ENCODE measurements around the gene OGA.
"Not testable (repeated sequence)": the region's sequence is repeated elsewhere in the genome, so short reads cannot be mapped to it uniquely, and the experiment has no call there.

OGA gene

DNA sequence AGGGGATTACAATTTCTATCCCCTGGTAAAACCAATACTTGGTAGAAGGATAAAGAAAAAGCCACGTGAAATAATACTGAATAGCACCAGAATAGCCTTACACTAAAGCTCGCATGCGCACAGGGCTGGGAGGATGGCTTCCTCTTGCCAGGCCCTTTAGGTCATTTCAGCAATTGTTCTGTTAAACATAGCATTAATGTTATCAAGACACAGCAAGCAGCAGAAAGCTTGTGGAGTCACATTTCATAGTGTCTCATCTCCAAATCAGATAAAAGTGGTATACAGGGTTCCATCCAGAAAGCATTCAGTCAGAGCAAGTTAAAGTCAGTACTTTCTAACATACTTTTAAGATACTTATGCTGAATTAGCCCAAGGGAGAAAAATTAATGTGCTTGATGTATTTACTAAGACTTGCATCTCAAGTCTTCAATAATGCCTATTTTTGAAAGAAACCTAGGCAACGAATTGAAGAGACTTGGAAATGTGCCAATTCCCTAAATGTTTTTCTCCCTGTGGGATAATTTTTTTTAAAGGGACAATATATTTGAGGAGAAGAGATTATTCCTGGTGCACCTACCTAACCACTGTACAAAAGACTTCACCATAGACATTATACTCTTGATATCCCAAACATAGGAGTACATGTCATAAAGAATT, 20.7 kb downstream of the OGA start:
- DNase-seq (ENCODE audit: low read depth), result no peak

DNA sequence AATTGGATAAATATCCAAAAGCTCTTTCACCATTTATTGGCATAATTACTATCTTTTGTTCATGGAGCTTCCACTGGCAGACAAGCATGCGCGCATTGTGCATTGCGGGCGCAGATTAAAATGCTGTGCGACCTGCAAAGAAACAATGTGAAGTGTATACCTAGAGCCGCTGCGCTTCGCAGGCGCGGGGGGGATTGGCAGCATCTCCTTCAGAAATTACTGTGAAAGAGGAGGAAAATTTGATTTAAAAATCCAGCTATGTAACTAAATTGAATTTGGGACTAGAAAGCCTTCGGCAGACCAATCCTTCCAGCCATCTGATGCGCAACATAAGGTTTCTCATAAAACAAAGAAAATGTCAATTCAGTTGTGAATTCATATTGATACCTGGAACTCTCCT, 24.7 kb downstream of the OGA start:
- DNase-seq (ENCODE audit: low read depth), result no peak

DNA sequence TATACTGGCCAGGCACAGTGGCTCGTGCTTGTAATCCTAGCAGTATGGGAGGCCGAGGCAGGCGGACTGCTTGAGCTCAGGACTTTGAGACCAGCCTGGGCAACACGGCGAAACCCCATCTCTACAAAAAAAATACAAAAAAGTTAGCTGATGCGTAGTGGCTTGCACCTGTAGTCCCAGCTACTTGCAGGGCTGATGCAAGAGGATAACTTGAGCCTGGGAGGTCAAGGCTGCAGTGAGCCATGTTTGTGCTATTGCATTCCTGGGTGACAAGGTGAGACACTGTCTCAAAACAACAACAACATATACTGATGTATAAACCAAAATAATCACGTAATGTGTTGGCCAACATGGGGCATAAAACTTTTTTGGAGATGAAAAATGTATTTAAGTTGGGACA, 28.6 kb downstream of the OGA start:
- no peak for DNase-seq (ENCODE audit: low read depth)

DNA sequence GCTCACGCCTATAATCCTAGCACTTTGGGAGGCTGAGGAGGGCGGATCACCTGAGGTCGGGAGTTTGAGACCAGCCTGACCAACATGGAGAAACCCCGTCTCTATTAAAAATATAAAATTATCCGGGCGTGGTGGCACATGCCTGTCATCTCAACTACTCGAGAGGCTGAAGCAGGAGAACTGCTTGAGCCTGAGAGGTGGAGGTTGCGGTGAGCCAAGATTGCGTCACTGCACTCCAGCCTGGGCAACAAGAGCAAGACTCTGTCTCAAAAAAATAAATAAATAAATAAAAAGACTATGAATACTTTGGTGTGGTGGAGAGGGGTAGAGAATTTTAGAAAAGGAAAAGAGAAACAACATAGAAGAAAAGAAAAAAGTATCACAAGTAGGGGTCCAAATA, 29.0 kb downstream of the OGA start:
- not testable (repeated sequence) for DNase-seq (ENCODE audit: low read depth)

DNA sequence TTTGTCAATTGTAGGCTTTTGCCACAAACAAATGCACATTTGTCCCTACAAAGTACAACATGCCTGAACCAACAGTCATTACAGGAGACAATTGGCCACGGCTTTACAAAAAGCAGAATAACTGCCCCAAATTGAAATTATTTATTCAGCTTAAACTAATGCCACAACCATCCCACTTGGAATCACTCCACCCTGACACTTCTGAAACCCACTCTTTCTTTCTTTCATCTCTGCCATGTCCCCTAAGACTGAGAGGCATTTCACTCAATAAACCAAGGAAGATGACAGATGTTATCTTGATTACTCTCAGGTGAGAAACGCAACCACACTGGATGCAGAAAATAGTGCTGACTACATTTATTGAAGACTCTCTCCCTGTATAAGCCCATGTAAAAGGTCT, 32.4 kb downstream of the OGA start:
- no peak for DNase-seq (ENCODE audit: low read depth)

DNA sequence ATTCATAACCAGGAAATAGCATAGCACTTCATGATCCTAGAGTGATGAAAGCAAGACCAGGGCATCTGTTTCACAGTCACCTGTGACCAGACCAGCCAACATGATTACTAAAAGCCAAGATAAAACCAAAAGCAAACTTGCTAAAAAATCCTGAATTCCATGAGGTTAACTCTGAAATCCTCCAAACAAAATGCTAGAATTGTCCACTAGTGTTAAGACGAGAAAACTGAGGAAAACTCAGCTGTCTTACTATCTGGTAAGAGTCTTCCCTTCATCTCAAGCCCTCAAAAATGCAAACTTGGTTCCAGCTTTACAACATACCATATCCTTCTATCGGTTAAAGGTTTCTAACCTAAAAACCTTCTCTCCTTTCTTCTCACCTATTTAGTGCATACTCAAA, 33.7 kb downstream of the OGA start:
- no peak for DNase-seq (ENCODE audit: low read depth)

DNA sequence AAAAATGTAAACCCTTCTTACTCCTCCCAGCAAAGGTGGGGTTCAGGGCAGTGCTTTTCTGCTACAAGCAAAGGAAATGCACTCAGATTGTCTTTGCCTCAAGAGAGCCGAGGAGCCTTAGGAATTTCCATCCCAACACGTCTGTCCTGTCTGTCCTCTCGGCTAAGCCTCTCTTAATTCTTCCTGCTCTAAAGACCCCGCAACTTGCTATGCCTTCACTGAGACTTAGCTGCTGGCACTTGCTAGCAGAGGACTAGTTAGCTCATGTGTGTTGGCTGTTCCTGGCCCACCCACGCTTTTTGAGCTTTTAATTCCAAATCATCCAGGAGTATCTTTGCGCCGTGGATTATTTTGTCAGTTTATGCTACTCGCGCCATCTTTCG, 34.5 kb downstream of the OGA start:
- DNase-seq (ENCODE audit: low read depth), result no peak

DNA sequence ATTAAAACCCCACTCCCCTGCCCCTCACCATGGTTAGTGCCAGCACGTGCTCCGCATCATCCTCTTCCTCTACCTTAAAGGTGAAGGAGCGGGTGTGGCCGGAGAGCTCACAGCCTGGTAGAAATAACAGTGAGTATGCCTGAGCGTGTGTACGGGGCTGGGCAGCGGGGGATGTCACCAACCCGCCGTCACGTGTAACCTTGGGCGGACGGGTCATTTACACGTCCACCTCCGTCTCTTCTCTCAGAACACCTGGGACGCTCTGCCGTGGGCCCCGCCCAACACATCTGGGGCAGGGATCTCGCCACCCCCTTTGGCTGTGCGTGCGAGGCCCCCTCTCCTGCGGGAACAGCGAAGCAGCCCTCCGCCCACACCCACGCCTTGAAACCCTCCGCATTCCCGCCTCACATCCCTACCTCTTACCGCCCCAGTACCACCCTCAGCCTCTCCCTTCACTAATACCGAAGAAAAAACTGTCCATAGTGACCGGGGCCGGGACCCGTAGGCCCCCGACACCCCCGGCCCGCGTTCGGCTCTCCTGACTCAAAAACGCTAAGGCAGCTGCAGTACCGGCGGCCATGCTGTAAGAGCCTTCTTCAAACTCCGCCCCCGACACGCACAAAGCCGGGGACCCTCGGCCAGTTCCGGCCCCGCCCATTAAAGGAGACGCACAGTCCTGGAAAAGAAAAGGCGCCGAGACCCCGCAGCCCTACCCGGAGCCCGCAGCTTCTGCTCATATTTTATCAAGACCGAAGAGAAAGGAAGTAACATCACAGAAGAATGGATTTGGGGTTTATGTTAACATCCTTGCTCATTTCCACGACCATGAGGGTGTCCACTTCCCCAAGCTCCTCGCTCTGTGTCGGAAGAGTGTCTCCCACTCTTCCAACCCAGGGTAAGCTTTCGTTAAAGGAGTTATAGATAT, 35.2 kb downstream of the OGA start, which contains the start of gene NPM3:
TSS of gene NPM3 (minus strand) at position 636 of the 925 bp plus-strand sequence. CDS start at position 580, 56 bp downstream.
- peak; percentile 61 for DNase-seq (ENCODE audit: low read depth)

DNA sequence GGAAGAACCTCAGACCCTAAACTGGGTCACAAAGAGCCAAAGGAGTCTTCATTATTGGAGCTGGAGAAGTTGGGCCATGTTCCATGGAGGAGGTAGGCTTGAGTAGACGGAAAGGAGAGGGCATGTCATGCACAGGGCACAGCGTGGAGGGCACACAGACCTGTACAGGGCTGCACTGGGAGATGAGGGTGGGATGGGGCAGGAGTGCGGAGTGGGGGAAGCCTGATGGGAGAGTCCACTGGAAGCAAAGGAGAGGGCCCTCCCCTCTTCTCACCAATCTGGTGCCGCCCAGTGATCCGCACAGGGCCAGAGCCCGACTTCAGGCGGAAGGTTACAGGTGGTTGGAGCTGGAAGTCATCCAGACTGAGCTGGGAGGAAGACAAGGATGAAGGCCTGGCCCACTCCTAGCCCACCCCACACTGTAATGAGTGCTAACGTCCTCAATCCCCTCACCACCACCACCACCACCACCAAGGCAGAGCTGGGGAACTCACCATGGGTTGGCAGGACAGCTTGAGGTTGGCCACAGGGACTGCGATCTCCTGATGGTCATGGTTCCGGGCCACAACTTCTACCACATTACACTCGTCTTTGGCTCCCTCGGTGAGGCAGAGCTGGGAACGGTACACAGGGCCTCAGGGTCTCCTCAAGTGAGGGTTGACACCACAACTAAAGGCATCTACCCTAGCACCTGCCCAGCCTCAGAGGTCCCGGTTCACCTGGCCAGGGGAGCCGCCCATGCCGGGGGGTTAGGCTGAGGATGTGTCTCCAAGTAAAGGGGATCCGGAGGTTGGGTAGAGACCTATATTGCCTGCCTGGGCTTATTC, 36.0 kb downstream of the OGA start:
- no peak for DNase-seq (ENCODE audit: low read depth)

DNA sequence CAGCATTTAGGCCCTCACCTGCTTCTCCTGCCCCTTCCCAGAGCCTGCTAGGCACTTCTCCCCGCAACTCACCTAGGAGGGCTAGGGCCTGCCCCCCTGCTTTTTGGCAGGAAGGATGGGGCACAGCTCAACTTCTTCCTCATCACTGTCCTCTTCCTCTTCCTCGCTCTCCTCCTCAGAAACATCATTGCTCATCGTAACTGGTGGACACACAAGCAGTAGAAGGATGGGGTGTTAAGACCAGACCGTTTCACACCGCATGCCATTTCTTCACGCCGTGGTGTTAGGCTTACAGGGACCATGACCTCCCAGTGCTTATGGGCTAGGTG, 36.6 kb downstream of the OGA start:
- no peak for DNase-seq (ENCODE audit: low read depth)

DNA sequence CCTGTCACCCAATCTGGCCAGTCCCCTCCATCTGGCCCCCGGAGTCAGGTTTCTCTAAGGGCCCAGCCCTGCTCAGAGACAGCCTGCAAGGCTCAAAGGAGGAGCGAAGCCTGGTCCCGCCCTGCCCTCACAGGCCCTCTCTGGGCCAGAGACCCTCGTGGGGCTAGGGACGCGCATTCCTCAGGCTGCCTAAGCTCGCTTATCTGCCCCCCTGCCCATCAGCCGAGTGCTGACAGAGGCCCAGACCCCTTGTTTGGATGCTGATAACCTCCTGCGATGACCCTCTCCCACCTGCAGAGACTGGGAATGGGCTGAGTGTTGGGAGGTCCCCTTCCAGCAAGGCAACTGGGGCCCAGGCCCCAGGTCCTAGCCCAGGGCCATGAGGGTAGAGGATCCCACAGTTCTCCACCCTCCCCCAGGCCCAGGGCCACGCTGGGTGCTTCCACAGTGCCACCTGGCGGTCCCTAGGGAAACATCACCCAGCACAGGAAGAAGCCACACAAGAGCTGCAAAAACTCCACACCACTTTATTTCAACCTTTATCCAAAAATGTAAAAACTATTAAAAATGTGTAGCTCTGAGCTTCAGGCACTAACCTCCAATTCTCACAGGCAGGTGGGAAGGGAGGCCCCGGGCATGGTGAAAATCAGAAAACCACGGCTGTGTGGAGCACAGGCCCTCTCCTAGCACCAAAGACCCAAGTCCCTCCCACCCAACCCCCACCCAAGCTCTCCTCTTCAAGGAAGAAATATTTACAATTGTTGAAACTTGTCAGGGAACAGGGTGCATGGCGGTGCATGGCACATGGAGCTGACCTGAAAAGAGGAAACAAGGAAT, 37.2 kb downstream of the OGA start:
- peak; percentile 47 for DNase-seq (ENCODE audit: low read depth)

DNA sequence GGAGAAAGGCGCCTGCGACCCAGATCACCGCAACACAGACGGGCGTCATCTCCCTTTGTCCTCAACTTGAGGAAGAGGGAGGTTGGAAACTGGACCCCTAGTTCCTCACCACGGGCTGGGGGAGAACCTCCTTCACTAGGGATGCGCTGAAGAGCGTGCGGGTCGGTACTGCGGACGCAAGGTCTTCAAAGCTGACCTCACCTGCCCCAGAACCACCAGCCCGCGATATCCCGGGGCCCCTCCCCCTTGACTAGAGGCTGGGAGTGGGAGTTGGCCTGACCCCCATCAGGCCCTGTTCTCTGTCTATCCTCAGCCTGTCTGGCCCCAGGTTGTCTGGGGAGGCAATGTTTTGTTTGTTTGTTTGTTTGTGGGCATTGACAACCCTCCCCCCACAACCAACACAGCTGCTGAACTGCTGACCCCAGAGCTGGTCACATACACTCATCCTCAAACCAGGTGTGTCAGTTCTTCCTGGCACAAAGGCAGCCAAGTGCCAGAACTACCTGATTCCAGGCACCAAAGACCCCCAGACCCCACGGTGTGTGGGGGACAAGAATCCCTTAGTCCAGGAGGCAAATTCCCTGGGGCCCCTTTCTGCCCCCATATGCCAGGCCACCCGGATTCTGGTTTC, 37.9 kb downstream of the OGA start:
- no peak for DNase-seq (ENCODE audit: low read depth)

DNA sequence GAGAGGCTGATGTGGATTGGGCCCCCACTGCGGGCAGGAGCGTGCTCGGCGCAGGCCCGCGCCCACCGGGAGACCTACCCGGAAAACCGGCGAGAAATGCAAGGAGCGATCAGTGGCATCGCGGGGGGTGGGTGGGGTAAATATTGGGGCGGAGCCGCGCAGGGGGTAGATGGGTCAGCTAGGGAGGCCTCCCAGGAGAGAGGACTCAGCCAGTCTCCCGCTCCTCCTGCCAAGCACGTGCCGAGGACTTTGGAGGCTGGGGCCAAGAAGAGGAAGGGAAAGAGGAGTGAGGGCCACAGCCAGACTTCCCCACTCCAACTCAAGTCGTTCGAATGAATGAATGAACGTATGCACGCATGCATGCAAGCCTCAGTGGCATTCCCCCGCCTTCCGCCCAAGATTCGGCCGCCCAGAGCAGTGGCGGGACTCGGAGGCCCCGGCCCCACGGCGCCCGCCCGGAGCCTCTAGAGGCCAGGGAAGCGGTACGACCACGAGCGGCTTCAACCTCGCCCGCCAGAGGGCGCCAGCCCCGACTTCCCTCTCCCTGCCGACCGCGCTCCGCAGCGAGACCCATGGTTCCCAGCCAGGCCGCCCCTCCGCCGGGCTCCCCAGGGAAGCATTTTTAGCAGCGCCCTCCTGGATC, 38.6 kb downstream of the OGA start:
- peak; percentile 78 for DNase-seq (ENCODE audit: low read depth)

DNA sequence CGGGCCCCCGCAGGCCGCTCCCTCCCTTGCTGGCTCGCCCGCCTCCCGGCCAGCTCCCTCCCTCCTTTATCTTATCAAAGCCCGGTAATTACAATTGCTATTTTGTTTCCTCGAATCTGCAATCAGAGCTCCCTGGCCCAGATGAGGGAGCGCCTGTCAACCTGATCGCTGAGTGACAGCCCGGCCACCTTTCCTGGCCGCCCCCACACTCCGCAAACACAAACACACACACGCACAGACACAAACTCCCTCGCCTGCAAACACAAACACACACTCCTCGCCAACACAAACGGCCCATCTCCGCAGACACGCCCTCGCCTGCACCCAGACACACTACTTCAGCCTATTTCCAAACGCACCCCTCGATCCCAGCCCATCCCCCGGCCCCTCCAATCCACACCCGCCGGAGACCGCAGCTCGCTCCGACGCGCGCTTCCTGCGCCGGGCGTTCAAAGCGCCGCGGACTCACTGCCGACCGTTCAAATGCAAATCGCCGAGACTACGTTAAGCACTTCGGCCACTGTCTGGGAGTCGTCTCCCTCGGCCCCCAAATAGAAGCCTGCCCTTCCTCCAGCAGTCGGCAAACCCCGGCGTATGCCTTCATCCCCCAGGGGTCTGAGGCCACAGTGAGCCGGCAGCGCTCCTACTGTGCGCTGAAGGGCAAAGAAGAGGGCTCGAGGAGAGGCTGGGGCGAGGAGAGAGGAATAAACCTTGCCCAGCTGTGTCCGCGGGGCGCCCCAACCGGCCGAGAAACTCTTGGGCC, 39.3 kb downstream of the OGA start:
- DNase-seq (ENCODE audit: low read depth), result no peak

DNA sequence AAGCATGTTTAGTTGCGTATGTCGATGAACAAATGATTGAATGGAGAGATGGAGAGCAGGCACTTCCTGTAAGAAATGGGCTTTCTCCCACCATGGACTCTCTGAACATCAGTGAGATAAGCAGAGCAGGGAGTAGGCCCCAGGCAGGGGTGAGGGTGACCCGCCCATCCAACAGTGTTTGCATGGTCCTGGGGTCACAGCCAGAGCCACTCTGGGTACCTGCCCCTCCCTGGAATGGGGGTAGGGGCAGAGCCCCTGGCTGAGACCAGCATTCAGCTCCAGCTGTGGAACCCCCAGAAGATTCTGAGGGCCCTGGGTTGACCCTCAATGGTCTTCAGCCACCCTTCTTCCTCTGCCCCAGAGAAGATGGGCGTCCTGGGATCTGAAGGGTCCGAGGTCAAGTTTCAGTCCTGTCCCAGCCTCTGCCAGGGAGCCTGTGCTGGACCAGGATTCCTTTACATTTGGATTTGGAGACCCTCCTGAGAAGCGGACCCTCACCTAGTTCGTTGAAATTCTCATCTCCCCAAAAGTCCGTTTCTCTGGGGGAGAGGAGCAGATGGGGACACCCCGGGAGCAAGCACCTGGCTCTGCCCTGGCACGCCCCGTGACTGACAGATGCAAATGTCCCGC, 40.0 kb downstream of the OGA start:
- DNase-seq (ENCODE audit: low read depth), result no peak

DNA sequence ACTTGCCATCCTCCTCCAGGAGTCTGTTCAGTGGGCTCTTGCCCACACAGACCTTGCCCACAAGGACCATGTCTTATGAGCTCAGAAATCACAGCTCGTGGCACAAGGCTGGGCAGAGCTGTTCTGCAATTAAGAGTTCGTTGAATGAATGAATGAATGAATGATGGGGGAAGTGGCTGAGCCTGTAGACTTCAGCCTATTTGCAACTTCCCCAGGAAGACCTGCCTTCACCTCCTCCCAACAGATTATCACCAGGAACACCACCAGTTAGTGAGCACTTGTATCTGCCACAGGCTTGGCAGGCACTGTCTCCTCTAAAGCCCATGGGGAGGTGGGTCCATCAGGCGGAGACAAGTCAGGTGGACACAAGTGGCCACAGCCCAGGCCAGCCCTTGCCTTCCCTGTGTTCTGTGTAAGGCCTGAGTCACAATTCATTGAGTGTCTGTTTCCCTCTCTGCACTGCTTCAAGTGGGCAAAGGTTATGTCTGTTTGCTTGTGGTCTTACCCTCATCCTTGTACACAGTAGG, 40.6 kb downstream of the OGA start:
- no peak for DNase-seq (ENCODE audit: low read depth)

DNA sequence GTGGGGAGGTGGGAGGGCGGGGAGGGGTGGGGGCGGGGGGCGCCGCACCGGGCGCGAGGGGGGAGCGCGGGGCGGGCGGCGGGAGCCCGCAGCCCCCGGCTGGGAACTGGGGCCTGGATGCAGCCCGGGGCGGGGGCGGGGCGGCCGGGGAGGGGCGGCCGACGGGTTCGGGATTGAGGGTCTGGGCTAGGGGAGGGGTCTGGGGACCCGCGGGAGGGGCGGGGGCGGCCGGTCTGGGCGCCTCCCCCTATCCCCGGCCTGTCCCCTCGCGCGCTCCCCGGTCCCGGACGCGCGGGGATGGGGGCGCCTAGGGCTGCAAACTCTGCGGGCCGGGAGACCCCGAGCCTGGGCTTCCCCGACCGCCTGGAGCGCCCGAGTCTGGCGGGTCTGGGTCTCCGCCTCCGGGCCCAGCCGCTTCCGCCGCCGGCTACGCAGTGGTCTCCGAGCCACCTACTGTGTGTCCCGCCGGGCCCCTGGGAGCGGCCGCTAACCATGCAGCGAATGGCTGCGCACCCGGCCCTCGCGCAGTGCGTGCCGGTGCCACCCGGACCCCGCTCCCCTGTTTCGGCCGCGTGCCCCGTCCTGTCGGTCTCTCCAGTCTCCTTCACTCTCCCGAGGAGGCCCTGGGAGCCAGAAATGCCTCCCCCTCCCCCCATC, 42.0 kb downstream of the OGA start:
- DNase-seq (ENCODE audit: low read depth), result no peak

DNA sequence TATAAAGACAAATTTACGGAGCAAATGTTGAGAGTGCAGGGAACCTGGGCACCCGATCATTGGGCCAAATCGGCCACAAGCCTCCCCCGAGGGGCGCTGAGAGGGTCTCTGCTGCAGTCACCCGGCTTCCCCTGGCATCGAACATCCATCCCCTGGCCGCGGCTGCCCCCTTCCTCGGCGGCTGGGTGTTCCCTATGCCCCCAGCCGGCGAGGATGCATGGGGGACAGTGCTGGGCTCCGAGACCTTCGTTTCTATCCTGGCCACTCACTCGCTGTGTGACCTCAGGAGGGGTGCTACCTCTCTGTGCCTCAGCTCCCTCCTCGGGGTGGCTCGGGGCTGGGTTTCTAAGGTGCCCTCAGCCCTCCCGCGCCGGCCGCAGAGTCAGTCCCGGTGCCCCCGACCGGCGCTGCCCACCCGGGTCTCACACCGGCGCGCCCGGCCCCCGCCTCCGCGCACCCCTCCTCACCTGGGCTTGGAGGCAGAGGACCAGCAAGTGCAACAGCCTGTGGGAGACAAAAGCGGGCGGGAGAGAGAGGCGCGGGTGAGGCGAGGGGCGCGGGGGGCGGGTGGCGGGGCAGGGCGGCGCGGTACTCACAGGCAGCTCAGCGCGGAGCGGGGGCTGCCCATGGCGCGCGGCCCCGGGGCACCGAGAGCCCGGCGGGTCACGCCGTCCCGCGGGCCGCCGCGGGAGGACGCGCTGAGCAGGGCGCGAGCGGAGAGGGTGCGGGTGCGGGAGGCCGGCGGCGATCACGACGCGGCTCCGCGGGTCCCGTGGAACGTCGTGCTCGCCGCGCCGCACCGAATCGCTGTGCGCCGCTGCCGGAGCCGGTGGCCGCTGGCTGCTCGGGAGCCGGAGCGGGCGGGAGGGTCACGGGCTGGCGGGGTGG, 42.7 kb downstream of the OGA start, which contains the start of gene FGF8:
TSS of gene FGF8 (minus strand) at position 842 of the 888 bp plus-strand sequence. CDS start at position 628, 214 bp downstream.
- DNase-seq (ENCODE audit: low read depth), result no peak
